Renal pelvis (tissue), 12 donors: ENCODE measurements around the gene CD40LG. TPM values are rescaled to one million over a fixed set of nuclear protein-coding genes. Genes with fewer than 3 reads are reported as not detected.

Experiments
- DNase-seq: peaks from one replicate; pipeline ENCODE4 v3.0.0-alpha.2; 2013
- long read RNA-seq, 16 experiments: transcript quantifications; one replicate each; lab custom pipeline, GENCODE V29; 2026
- polyA plus RNA-seq, 3 donors: library from polyadenylated mRNA; unstranded; fragments of 120-200 nt; gene quantifications; one replicate each; pipeline ENCODE4 v1.2.1, GENCODE V29; 2013; ENCODE audit not compliant: insufficient read length in 3 of 3

The CD40LG gene
- under 1 TPM in 1 of 3 donors, not detected in 2; 0.06 TPM for polyA plus RNA-seq
- long read RNA-seq, donor 1 = 0 reads
- long read RNA-seq, donor 2 = 0 reads
- long read RNA-seq, donor 3 = 0 reads
- long read RNA-seq, donor 4 = 0 reads
- long read RNA-seq, donor 5 = 0 reads
- long read RNA-seq, donor 6 = 0 reads
- long read RNA-seq, donor 7 = 0 reads
- long read RNA-seq, donor 8 = 0 reads
- long read RNA-seq, donor 9 = 0 reads
- long read RNA-seq, donor 10 = 0 reads
- long read RNA-seq, donor 11 = 0 reads
- long read RNA-seq, donor 12 = 0 reads
- long read RNA-seq, donor 13 = 0 reads
- long read RNA-seq, donor 14 = 0 reads
- long read RNA-seq, donor 15 = 0 reads
- long read RNA-seq, donor 16 = 0 reads

DNA sequence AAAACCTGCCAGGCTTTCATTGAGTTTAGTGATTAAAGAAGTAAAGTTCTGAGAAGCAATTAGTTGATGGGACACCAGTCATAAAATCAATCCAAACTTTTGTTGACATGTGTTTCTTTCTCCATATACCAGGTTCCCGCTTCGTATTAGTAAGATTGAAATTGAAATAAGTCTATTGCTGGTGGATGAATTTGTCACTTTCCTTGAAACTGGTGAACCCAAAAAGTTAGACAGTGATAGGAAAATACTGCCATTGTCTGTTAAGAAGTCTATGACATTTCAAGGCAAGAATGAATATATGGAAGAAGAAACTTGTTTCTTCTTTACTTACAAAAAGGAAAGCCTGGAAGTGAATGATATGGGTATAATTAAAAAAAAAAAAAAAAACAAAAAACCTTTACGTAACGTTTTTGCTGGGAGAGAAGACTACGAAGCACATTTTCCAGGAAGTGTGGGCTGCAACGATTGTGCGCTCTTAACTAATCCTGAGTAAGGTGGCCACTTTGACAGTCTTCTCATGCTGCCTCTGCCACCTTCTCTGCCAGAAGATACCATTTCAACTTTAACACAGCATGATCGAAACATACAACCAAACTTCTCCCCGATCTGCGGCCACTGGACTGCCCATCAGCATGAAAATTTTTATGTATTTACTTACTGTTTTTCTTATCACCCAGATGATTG lies at the start of gene CD40LG:
Gene CD40LG, plus strand, starts transcription at position 482 of the 684 bp plus-strand sequence. Its CDS starts 91 bp downstream, at position 573.
- no peak for DNase-seq

DNA sequence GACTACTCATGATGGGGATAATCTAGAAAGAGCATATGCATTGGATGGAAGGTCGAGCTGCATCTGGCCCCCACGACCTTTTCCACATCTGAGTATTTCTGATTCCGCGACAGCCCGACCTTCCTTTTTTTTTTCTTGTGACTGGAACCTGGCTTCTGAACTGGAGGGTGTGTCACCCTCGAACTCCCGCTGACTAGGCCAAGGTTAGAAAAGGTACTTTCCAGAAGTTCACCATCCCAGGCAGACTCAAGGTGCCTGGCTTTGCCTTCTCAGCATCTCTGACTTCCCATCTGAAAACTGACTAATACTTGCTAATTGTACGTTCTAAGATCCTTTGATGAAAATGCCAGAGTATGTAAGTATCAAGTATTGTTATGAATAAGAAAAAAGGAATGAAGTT lies 49.3 kb upstream of the CD40LG start:
- DNase-seq = no peak

DNA sequence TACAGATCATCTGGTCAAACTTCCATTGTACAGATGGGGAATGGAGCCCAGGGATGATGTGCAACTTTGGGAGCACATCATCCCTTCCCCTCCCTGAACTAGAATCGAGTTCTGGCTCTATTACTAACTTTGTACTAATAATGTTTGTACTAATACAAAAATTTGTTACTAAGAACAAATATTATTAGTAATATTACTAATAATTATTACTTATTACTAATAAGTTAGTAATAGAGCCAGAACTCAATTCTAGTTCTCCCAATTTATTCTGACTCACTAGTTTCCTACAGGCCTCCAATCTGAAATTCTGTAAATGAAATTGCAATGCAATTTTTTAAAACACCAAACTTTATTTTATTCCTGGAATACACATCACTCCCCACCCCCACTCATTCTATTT lies 47.9 kb upstream of the CD40LG start:
- no peak for DNase-seq

DNA sequence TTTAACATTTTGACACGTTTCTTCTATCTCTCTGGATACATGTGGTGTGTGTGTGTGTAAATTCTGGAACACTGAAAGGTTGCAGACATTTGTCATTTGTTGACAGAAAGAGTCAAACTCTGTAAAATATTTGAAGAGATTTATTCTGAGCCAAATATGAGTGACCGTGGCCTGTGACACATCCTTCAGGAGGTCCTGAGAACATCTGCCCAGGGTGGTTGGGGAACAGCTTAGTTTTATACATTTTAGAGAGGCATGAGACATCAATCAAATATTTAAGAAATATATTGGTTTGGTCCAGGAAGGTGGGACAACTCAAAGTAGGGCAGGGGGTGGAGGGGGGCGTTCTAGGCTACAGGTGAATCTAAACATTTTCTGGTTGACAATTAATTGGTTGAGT lies 40.7 kb upstream of the CD40LG start:
- DNase-seq = no peak

DNA sequence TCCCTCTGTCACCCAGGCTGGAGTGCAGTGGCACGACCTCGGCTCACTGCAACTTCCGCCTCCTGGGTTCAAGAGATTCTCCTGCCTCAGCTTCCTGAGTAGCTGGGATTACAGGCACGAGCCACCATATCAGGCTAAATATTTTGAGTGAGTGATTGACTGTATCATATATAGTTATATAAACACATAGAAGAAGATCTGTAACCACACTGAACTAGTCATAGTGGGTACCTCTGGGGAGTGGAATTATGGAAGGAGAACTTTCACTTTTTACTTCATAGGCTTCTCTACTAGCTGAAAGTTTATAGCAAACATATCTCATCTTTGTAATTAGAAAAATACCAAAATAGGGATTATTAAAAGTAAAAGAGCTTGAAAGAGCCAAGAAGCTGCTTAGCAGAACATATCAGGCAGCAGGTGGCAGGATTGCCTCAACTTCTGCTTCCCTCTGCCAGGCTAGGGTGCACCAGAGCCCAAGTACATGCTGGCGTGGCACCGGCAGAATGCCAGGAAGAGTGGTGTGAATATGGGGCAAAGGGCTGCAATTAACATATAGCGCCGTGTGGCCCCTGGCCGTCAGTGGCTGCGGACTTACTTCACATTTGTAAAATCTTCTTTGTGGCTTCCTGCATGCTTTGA lies 39.5 kb upstream of the CD40LG start:
- DNase-seq = no peak

DNA sequence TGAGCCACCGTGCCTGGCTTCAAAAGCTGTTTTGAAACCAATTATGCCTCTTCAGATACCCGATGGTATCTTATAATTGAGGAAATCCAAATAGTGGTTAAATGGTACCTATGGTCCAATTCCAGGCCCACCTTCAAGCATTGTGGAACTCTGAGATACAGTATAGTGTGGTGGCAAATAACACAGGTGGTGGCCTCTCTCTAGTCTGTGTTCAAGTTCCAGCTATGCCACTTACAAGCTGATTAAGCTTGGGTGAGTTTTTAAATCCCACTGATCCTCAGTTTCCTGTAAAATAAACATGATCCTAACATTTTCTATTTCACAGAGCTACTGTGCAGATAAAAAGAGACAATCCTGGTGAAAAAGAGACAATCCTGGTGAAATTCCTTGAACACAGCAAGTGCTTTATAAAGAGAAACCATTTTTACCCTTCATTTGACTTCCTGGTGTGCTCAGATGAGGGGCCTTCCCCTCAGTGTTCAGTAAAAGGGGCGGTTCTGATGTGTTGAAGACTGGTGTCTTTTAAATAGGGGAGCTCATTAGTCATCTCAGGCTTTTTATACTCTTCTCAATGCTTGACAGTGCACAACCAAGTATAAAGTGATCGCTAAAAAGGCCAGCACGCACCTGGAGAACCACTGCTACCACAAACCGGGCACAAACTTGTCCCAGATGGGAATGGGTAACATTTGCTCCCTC lies 30.8 kb upstream of the CD40LG start:
- no peak for DNase-seq

DNA sequence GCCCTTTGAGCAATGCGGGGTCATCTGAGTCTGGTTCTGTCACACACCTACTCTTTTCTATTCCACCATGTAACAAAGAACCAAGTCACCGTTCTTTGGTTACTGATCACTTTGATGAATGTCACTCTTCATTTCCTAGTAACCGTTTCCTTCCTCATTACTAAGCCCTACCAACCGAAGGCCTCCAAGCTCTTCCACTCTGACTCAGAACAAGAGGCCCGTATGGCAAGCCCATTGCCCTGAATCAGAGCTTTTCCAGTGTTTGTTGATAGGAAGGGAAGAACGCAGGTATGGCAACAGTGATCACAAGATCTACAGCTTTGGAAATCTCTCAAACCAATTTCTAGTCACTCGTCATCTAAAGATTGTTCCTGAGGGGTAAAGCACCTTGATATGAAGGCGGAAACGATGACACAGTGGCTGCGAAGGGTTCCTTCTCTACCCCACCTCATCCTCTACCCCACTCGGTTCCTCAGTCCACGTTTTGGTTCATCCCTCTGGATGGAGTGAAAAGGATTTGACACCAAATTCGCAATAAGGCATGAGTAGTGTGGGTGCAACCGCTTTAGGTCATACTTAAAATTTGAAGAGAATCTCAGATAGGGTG lies 28.0 kb upstream of the CD40LG start:
- DNase-seq = no peak

DNA sequence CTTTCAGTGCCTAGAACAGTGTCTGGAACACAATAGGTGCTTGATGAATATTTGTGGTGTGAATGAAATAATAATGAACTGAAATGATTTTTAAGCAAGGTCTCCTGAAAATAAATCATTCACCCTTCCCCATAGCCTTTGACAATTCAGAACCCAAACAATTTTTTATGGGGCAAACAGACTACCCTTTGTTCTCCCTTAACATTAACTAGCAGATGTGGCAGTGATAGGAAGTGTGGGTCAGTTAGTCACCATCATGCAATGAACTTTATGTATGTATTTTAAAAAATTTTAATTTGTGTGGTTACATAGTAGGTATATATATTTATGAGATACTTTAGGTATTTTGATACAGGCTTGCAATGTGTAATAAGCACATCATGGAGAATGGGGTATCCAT lies 27.2 kb upstream of the CD40LG start:
- no peak for DNase-seq

DNA sequence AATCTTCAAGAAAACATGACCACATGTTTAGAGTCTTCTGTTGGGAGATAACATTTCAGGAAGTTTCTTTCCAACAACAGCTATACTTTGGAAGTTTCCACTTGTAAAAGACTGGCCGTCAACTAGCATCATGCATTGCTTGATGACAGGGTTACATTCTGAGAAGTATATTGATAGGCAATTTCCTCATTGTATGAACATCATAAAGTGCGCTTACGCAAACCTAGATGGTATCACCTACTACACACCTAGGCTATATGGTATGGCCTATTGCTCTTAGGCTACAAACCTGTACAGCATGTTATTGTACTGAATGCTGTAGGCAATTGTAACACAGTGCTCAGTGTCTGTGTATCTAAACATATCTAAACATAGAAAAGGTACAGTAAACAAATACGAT lies 25.4 kb upstream of the CD40LG start:
- no peak for DNase-seq

DNA sequence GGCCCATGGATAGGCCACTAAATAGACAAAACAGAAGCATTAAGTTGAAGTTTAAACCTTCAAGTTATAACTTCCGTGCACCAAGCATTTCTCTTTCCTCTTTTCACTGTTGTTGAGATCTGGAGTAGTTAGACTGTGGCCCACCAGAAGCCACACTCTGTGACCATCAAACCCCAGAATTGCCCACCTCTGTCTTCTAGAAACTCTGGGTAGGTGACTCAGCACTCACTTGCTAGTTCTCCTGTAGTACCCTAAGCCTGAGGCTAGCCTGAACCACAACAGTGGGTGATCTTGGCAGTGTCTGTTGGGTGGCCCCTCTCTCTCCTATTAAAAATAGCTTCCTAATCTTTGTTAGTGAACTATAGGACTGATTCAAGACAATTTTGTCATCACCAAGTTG lies 24.6 kb upstream of the CD40LG start:
- DNase-seq = no peak

DNA sequence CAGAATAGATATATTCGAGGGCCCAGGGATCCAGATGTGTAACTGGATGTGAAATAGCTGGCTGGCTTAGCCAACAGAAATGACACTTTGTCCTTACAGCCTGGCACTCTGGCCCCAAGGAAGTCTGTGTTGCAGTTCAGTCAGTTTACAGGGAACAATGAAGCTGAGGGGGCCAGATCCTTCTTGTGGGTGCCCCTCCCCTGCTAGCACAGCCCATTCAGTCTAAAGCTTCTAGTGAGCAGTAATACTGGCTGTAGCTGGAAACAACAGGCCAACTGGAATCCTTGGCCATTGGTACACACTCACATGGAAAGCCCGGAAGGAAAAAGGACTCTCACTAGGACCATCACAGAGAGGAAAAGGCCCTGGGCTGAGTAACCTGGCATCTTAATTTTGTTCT lies 22.7 kb upstream of the CD40LG start:
- no peak for DNase-seq

DNA sequence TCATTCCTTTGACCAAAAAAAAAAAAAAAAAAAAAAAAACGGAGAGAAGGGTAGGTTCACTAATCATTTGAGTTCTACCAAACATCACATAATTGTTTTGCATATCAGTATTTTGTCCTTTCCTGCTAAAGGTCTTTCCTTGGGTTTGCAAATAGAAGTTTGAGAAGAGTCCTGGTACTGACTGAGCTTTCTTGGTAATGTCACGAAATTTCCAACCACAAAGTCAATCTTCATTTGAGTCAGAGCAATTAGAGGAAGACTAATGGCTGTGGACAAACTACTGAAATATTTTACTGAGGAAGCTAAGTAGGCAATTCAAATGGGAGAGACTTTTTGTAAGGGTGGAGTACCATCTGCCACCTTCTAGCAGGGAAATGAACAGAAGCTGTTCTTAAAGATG lies 21.7 kb upstream of the CD40LG start:
- DNase-seq = no peak

DNA sequence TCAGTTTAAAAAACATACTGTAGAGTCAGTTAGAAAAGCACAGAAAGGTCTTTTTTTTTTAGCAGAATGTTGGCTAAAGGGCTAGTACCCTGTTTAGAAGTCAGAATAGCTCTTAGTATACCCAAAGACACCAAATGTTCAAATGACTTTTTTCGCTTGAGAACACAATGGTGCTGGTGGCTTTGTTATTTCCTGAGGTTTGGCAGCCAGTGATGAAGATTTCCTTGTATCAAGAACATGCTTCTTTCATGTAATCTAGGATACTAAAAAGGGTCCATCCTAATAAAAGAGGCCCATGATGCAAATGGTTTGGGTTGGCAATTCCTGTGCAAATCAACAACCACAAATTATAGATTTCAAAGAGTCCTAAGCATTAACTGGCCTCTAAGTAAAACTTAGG lies 21.1 kb upstream of the CD40LG start:
- DNase-seq = no peak

DNA sequence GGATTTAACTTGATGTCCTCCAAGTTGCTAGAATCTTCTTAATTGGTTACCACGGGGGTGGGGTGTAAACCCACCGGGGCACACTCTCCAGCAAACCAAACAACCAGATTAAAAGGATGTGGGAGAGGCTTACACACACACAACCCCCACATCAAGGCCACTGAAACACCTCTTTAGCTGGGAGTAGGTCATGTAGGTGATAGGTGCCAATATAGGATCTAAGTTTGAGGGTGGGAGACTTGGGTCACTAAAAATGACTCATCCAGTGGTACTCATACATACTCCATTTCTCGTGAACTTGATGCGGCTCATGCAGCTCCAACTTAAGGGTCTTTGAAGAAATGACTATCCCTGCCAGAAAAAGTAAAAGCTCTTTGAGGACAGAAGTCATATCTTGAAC lies 20.5 kb upstream of the CD40LG start:
- no peak for DNase-seq

DNA sequence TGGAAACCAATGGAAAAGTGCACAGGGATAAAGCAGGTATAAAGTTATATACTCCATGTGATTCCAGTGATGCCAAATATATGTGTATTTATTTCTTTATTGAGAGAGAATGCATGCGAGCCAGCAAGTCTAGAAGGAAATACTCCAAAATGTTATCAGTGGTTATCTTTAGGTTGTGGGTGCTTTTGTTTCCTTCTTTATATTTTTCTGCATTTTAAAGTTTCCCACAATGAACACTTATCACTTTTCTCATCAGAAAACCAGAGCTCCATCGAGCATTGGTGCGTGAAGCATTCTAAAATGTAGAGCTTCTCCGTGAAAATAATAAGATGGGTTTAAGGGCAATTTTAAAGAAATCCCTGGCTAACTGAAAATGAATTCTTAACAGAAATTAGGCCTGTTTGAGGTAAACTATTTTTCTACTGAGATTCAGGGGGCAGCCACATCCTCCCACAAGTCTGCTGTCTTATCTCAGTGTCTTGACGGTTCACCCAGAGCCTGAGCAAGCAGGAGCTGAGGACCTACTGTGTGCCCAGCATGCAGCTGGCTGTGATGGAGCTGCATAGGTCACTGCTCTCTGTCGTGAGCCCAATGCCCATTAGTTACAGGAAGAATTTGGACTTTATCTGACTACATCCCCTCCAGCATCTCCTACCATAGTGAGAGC lies 18.7 kb upstream of the CD40LG start:
- DNase-seq = no peak

DNA sequence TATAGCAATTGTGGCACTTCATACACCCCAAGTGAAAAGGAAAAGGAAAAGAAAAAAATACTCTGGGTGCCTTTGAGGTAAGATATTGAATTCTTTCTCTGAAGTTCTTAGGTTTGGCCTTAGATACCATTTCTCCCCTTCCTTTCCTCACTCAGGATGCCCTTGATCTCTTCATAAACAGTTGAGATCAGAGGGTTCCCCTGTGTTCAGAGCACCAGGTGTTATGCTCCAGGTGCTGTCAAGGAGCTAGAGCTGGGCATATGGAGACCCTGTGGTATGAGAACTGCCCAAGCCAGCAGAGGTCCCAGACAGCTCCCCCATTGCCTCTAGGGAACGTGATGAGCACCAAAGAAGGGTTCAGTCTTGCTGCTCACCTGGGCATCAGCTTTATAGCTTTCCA lies 17.1 kb upstream of the CD40LG start:
- no peak for DNase-seq

DNA sequence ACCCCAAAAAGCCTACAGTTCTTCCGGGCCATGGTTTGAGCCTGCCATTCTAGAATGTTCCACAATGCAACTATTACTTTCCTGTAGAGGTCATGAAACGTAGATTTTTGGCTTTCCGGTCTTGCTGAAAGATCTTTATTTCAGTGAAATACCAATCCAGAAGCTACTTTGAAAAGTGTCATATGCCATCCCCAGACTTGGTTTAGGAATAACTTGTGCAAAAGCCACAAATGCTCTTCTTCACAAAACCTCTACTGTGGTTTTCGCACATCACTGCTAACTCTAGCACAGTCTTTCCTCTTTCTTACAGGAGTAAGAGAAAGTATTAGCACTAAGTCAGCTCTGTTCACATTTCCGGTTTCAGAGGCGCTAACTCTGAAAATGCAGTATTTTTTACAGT lies 12.7 kb upstream of the CD40LG start:
- no peak for DNase-seq

DNA sequence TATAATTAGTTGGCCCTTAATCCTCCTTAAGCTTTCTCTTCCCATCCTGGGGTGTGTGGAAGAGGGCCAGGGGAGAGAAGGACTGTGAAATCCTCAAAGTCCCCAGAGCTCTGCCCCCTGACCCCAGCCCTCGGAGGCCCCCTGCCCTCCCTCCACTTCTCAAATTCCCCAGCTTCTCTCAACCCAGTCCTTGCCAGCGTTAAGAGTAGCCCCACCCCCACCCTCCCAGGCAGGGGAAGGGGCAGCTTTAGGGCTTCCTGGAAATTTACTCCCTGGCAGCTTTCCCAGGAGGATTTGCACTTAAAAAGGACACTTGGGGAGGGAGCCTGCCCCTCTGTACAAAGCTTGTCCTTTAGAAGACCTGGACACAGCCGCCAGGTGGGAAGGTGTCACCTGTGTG lies 11.8 kb upstream of the CD40LG start:
- peak; percentile 2 for DNase-seq

DNA sequence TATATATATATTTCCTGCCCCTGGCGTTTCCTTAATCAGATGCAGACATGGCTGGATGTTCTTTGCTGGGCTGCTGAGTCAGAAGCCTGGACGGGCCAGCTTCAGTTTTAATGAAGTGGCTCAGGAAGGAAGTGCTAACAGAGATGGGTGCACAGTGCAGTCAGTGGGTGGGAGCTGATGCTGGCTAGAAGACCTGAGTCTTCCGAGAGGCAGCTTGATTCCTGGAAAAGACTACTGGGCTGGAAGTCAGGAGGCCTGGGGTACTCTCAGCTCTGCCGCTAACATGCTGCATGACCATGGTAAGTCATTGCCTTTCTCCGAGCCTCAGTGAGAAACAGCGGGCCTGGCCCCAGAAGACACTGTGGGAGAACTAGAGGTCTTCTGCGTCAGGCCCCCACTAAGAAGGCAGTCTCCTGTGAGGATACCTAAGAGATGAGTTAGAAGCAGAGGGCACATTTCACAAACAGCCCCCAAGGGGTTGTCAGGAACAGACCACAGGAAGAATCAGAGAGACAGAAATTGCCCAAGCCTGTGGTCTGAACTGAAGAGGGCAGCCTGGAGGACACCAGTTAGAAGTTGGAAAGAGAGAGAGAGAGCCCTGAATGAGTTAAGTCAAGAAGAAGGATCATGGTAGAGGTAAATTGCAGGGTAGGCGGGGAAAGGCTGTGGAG lies 8.3 kb upstream of the CD40LG start:
- no peak for DNase-seq

DNA sequence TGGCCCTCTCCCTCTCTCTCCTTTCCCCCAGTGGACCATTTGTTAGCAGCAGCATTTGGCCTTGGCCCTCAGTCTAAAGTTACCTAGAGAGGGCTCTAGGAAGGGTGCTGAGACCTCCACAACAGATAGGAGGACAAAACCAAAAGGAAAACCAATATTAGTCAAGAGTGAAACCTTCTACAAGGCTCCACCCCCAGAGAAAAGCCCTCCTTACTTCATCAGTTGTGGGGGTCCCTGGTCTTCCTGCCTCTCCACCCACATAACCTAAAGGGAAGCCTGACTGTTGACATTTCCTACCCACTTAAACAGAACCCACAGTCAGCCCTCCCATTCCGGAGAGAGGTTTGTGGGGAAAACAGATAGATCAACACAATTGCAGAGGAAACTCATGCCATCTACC lies 4.7 kb upstream of the CD40LG start:
- no peak for DNase-seq
